Measurements from ENCODE around the gene LEP. TPM values are rescaled to one million over a fixed set of nuclear protein-coding genes. Genes with fewer than 3 reads are reported as not detected.

Gene LEP
- total RNA-seq, 4 donors from 2014 or later = not detected

DNA sequence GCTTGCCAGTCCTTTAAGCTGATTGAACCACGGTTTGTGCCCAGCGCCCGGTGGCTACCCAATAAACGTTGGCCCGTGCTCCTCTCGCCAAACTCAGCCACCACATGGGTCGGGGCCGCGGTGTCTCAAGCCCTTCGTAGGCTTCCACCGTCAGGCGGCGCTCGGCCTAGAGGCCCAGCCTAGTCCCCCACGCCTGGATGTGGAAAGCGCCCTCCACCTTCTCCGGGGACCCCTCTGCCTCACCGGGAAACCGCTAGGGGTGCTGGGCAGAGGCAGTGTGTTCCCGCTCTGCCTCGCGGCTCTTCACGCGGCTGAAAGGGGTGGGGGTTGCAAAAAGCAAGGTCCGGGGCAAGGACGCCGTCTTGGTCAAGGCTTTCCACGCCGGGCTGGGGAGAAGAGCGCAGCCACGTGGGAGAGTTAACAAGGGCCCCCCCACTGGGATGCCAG is 29.8 kb downstream of the LEP start:
- H3K27me3 ChIP-seq = no peaks in the 10 kb centered on the region
- DNase-seq = no peak
- intact Hi-C loops (cut with DNase I; ENCODE audit: low total_unique reads) = no loop called here
- no peaks in the 10 kb centered on the region for H3K9me3 ChIP-seq
- TF ChIP-seq, protein P1, sequence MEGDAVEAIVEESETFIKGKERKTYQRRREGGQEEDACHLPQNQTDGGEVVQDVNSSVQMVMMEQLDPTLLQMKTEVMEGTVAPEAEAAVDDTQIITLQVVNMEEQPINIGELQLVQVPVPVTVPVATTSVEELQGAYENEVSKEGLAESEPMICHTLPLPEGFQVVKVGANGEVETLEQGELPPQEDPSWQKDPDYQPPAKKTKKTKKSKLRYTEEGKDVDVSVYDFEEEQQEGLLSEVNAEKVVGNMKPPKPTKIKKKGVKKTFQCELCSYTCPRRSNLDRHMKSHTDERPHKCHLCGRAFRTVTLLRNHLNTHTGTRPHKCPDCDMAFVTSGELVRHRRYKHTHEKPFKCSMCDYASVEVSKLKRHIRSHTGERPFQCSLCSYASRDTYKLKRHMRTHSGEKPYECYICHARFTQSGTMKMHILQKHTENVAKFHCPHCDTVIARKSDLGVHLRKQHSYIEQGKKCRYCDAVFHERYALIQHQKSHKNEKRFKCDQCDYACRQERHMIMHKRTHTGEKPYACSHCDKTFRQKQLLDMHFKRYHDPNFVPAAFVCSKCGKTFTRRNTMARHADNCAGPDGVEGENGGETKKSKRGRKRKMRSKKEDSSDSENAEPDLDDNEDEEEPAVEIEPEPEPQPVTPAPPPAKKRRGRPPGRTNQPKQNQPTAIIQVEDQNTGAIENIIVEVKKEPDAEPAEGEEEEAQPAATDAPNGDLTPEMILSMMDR (IDR thresholded peaks at IDR 0.05) = no peak
- no peak for TF ChIP-seq POLR2A (IDR thresholded peaks at IDR 0.05)
- H3K36me3 ChIP-seq = no peaks in the 10 kb centered on the region
- H3K27ac ChIP-seq = no peak overlapping the region
- H3K4me1 ChIP-seq = peaks cover 0 to 6% of the 10 kb centered on the region in 2 donors
- no peak overlapping the region for H3K4me3 ChIP-seq

DNA sequence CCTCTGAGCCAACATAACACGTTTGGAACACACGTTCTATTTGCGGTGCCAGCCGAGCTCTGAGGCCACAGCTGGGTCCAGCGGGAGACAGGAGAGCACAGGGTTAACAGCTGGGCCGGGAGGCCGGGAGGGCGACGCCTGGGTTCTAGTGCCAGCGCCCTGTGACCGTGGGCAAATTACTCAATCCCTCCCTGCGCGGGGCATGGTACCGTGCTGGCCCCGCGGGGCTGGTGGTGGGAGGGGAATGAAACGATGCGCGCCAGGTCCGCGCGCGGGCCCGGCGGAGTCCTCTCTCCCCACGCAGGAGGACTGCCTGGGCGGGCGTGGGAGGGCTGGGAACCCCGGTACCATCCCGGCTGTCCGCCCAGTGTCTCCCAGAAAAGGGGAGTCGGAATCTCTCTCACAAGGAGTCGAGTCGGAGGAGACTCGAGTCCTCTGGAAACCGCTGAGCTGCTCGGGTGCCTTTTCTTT is 30.4 kb downstream of the LEP start:
- intact Hi-C loops (cut with DNase I; ENCODE audit: low total_unique reads) = no loop called here
- no peak for DNase-seq
- TF ChIP-seq, protein P1 (IDR thresholded peaks at IDR 0.05) = no peak
- TF ChIP-seq POLR2A (IDR thresholded peaks at IDR 0.05) = no peak
- peak overlapping the region; percentile 0 to 26 for H3K4me3 ChIP-seq
- peaks cover 0 to 6% of the 10 kb centered on the region in 2 donors for H3K4me1 ChIP-seq
- no peaks in the 10 kb centered on the region for H3K9me3 ChIP-seq
- H3K36me3 ChIP-seq = no peaks in the 10 kb centered on the region
- no peak overlapping the region for H3K27ac ChIP-seq
- H3K27me3 ChIP-seq = no peaks in the 10 kb centered on the region

DNA sequence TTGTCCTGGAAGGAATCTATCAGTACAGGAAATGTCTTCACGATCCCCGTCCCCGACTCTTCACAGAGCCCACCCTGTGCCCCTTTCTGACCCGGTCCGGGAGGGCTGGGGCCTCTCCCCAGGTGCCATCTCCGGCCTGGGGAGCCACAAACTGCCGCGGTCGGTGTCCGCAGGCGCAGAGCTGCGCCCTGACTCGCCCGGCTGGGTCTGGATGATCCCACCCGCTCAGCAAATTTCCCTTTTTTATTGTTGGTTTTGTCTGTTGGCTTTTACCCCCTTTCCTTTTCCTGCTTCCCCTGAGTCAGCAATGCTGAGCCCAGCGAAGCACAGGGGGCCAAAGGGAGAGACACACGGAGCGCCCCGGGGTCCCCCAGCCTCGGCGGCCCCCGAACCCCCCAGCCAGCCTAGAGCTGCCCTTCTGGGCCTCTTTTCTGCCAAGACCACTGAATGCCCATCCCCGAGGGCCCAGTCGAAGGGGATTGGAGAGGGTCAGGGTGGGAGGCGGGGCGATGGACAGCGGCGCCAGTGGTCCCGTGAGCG is 30.9 kb downstream of the LEP start:
- Histone ChIP-seq H3K36me3 (no peaks in the 10 kb centered on the region), H3K4me3 (peak overlapping the region in 1 of 2 donors; percentile 0), H3K27me3 (no peaks in the 10 kb centered on the region), H3K4me1 (peaks cover 0 to 6% of the 10 kb centered on the region in 2 donors), H3K9me3 (no peaks in the 10 kb centered on the region), H3K27ac (no peak overlapping the region)
- intact Hi-C loops (cut with DNase I; ENCODE audit: low total_unique reads) = no loop called here
- DNase-seq = no peak
- TF ChIP-seq, protein P1 (IDR thresholded peaks at IDR 0.05) = no peak
- TF ChIP-seq POLR2A (IDR thresholded peaks at IDR 0.05) = no peak

DNA sequence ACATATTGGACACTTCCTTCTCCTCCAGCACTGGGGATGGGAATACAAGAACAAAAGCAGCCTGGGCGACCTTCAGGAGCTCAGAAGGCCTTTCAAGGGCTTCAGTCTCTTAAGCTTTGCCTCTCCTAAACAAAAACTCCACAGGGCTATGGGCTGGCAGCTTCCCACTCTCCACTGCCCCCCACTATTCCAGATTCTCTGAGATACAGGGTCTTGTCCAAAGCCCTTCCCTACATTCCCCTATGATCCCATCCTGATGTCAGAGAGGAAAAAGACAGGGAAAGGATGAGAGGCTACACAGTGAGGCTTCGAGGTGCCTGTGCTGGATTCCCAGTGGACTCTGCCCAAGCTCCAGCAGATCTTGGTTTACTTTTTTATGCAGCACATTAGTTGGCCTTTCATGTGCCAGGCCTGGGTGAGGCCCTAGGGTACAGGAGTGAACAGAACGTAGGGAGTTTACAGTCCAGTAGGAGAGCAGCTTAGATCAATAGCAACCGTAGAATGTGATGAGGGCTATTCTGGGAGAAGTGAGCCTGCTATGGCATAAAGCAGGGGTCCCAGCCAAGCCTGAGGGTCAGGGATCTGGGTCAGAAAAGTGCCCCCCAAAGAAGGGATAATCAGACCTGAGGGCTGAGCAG is 33.3 kb downstream of the LEP start:
- no peak for TF ChIP-seq POLR2A (IDR thresholded peaks at IDR 0.05)
- TF ChIP-seq, protein P1 (IDR thresholded peaks at IDR 0.05) = no peak
- Histone ChIP-seq H3K9me3 (no peaks in the 10 kb centered on the region), H3K27me3 (no peaks in the 10 kb centered on the region), H3K27ac (no peak overlapping the region), H3K4me1 (no peaks in the 10 kb centered on the region), H3K36me3 (no peaks in the 10 kb centered on the region), H3K4me3 (no peak overlapping the region)
- intact Hi-C loops (cut with DNase I; ENCODE audit: low total_unique reads) = no loop called here
- no peak for DNase-seq

DNA sequence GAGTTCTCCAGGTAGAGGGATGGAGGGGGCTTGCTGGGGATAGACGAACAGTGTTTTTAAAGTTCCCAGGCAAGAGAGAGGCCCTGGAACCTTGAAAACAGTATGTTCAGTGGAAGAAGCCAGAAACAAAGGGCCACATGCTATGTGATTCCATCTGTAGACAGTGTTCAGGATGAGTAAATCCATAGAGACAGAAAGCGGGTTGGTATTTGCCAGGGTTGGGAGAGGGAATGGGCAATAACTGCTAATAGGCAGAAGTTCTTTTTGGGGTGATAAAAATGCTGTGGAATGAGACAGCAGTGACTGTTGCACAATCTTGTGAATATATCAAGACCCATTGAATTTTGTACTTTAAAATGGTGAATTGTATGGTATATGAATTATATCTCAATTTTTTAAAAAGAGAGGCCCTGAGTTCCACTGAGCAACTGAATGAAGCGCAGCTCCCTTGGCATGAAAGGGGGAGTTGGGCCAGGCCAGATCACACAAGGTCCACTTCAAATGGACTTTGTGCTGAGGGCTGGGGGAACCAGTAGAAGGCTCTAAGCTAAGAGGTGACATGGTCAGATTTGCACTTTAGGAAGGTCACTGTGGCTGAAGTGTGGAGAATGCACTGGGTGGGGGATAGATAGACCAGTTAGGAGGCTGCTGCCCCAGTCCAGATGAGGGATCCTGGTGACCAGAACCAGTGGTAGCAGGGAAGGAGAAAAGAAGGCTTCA is 34.0 kb downstream of the LEP start:
- intact Hi-C loops (cut with DNase I; ENCODE audit: low total_unique reads) = no loop called here
- no peak for TF ChIP-seq POLR2A (IDR thresholded peaks at IDR 0.05)
- TF ChIP-seq, protein P1 (IDR thresholded peaks at IDR 0.05) = no peak

More for the DNA sequence above, 34.0 kb downstream of the LEP start:
- H3K9me3 ChIP-seq = peaks cover 0 to under 1% of the 10 kb centered on the region in 2 donors
- no peak overlapping the region for H3K27ac ChIP-seq
- no peak overlapping the region for H3K4me3 ChIP-seq
- no peaks in the 10 kb centered on the region for H3K27me3 ChIP-seq
- DNase-seq = no peak
- H3K4me1 ChIP-seq = no peaks in the 10 kb centered on the region
- no peaks in the 10 kb centered on the region for H3K36me3 ChIP-seq

Data from uterus (tissue), 4 donors.